GM19324 (cell line): ENCODE results near the gene CXCL8.

Experiments
- ATAC-seq: cut with Tn5 transposase; IDR thresholded peaks from one replicate; pipeline ENCODE4 v1.9.1; 2021; ENCODE audit warnings: mild to moderate bottlenecking, moderate library complexity; ENCODE audit not compliant: unreplicated experiment, low FRiP score

CXCL8 gene

DNA sequence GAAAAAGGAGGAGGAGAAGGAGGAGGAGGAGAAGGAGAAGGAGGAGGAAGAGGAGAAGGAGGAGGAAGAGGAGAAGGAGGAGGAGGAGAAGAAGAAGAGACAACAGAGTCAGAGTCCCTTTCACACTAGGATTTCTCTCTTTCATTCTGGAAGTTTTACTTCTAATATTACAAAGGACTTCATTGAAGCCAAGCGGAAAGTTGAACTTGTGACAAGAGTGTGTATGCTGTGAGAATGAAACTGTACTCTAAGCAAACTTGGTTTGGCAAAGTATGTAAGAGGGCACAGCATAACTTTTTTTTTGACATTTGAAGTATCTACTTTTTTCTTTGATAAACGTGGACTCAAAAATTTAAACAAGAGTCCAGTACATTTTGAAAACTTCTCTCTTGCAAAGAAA is 48.0 kb downstream of the CXCL8 start:
- ATAC-seq = no peak
